ENCODE results near the gene TRMT2A. TPM values are rescaled to one million over a fixed set of nuclear protein-coding genes. Genes with fewer than 3 reads are reported as not detected.

The TRMT2A gene
- total RNA-seq, 1 donor from 2014 or later = 40.4 TPM

- DNase-seq = no peak
Measured at GRCh38 chr22:20063271-20064139, 53.5 kb downstream of the TRMT2A start.

GRCh38 chr22:20062766-20063083, 54.3 kb downstream of the TRMT2A start:
- no peak for DNase-seq

DNA sequence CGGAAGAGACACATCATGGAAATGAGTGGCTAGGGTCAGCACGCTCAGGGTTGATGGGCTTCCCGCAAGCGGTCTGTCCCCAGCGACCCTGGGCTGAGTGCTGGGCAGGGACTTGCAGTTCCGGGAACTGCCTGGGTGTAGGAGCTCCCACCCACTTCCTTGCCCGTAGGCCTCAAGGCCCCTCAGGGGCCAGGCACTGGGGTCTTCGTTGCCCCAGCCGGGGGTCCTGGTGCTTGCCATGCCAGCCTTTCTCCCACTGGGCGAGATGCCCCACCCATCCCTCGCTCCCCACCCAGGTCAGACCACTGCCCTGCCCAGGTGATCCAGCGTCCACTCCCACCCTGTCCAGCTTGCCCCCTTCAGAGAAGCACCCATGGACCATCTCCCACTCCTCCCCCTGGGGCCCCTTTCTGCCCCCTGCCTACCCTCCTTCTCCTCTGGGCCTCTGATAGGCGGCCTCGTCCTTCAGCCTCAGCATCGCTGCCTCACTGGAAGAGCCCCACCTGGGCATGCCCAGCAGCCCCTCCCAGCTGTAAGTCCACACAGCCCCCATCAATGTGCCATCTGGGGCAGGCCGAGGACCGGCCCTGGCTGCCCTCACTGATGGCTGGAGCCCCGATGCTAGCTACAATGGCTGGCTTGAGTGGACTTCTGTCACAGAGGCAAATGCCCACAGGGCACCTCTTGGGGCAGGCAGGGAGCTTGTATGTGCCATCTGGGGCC, 54.8 kb downstream of the TRMT2A start:
- no peak for DNase-seq

Small RNA genes lying within 50 kb of the gene (small RNA-seq; reads per million reads assigned to genes)
- gene MIR6816 (ENCODE audit: low replicate concordance) (0.06 reads per million), gene RF00017 (ENCODE audit: low replicate concordance) (not detected), gene RF00599 (ENCODE audit: low replicate concordance) (not detected)

Other genes with a start within 250 kb of the TRMT2A start
- gene COMT, start 175.5 kb downstream of the TRMT2A start, total RNA-seq = 190 TPM
- 15.0 TPM for gene TXNRD2, start 175.4 kb downstream of the TRMT2A start, total RNA-seq
- gene ARVCF, start 100.4 kb downstream of the TRMT2A start, total RNA-seq = 108 TPM
- gene TANGO2, start 96.1 kb downstream of the TRMT2A start, total RNA-seq = 25.2 TPM
- gene DGCR8, start 37.0 kb downstream of the TRMT2A start, total RNA-seq = 42.2 TPM
- 196 TPM for gene RANBP1, start 1.1 kb downstream of the TRMT2A start, total RNA-seq
- 39.4 TPM for gene ZDHHC8, start 14.6 kb upstream of the TRMT2A start, total RNA-seq
- 1.1 TPM for gene CCDC188, start 33.8 kb upstream of the TRMT2A start, total RNA-seq
- gene RTN4R, start 151.1 kb upstream of the TRMT2A start, total RNA-seq = 7.1 TPM
- 37.6 TPM for gene DGCR6L, start 202.8 kb upstream of the TRMT2A start, total RNA-seq